Type B pancreatic cell (in vitro differentiated cells): ENCODE measurements around the gene A1BG. TPM values are rescaled to one million over a fixed set of nuclear protein-coding genes. Genes with fewer than 3 reads are reported as not detected.

Source experiments
- DNase-seq: peaks from one replicate; pipeline ENCODE4 v3.0.0; 2021; ENCODE audit warnings: mixed read lengths; ENCODE audit not compliant: unreplicated experiment; ENCODE audit errors: extremely low spot score
- H3K27ac Mint-ChIP-seq: 2 replicates; pipeline ENCODE4 v1.8.0; 2021; ENCODE audit warnings: mild to moderate bottlenecking, mixed read lengths
- H3K27me3 Mint-ChIP-seq: 2 replicates; pipeline ENCODE4 v1.8.0; 2021; ENCODE audit warnings: mixed read lengths
- H3K36me3 Mint-ChIP-seq: 2 replicates; pipeline ENCODE4 v1.8.0; 2021; ENCODE audit warnings: mixed read lengths
- H3K4me1 Mint-ChIP-seq: one replicate; pipeline ENCODE4 v1.8.0; 2021; ENCODE audit warnings: mixed read lengths; ENCODE audit not compliant: unreplicated experiment
- H3K4me3 Mint-ChIP-seq: 2 replicates; pipeline ENCODE4 v1.8.0; 2021; ENCODE audit warnings: mild to moderate bottlenecking, mixed read lengths
- H3K9me3 Mint-ChIP-seq: 2 replicates; pipeline ENCODE4 v1.8.0; 2021; ENCODE audit warnings: mixed read lengths
- total RNA-seq: library from RNA; stranded (reverse); gene quantifications from 2 replicates; pipeline ENCODE4 v1.2.1, GENCODE V29; 2021; ENCODE audit warnings: low replicate concordance
- TF ChIP-seq, protein P1 (sequence below): fragments of 200-600 bp; sonication (generic); conservative IDR thresholded peaks from 2 replicates; pipeline ENCODE4 v1.5.0; 2021; ENCODE audit warnings: antibody characterized with exemption, mild to moderate bottlenecking

The A1BG gene
- total RNA-seq, 1 donor from 2014 or later, result 11.7 TPM

DNA sequence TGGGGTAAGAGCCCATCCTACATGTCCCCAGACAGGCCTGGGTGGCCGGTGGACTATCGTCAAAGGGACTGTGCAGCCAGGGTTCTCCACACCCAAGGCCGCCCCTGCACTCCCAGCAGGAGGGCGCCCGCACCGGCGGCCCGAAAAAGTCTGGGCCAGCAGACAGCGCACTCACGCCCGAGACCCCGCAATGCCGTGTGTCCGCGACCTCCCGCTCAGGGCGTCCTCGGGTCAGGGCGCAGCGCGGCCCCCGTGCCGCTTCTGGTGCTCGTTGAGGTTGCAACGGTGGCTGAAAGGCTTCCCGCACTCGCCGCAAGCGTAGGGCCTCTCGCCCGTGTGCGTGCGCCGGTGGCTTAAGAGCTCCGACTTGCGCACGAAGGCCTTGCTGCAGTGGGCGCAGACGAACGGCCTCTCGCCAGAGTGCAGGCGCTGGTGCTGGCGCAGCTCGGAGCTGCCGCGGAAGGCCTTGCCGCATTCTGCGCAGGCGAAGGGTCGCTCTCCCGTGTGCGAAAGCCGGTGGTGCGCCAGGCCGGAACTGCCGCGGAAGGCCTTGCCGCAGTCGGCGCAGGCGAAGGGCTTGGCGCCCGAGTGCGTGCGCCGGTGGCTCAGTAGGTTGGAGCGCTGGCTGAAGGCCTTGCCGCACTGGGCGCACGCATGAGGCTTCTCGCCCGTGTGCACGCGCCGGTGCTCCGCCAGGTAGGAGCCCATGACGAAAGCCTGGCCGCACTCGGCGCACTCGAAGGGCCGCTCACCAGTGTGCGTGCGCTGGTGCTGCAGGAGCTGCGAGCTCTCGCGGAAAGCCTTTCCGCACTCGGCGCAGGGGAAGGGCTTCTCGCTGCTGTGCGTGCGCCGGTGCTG, 2.8 kb upstream of the A1BG start:
- no peaks in the 10 kb centered on the region for H3K36me3 Mint-ChIP-seq
- H3K4me3 Mint-ChIP-seq, result no peak overlapping the region
- no peaks in the 10 kb centered on the region for H3K4me1 Mint-ChIP-seq
- H3K9me3 Mint-ChIP-seq, result no peaks in the 10 kb centered on the region
- TF ChIP-seq, protein P1, sequence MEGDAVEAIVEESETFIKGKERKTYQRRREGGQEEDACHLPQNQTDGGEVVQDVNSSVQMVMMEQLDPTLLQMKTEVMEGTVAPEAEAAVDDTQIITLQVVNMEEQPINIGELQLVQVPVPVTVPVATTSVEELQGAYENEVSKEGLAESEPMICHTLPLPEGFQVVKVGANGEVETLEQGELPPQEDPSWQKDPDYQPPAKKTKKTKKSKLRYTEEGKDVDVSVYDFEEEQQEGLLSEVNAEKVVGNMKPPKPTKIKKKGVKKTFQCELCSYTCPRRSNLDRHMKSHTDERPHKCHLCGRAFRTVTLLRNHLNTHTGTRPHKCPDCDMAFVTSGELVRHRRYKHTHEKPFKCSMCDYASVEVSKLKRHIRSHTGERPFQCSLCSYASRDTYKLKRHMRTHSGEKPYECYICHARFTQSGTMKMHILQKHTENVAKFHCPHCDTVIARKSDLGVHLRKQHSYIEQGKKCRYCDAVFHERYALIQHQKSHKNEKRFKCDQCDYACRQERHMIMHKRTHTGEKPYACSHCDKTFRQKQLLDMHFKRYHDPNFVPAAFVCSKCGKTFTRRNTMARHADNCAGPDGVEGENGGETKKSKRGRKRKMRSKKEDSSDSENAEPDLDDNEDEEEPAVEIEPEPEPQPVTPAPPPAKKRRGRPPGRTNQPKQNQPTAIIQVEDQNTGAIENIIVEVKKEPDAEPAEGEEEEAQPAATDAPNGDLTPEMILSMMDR, result no peak
- no peak for DNase-seq
- H3K27ac Mint-ChIP-seq, result no peak overlapping the region
- H3K27me3 Mint-ChIP-seq, result no peaks in the 10 kb centered on the region

DNA sequence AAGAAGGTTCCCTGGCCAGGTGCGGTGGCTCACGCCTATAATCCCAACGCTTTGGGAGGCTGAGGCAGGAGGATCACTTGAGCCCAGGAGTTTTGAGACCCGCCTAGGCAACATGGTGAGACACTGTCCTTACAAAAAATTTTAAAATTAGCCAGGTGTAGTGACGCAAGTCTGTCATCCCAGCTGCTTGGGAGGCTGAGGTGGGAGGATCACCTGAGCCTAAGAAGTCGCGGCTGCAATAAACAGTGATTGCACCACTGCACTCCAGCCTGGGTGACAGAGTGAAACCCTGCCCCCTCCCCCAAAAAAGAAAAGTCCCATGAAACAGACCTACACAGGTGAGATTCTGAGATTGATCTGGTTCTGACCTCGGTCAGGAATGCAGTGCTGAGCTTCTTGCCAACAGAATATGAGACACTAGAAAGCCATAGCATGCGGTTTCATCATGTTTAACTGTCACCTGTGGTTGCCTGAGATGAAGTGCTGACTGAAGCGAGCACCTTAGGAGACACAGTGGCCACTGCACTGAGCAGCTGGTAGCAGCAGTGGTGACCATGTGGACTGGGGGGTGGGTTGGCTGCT, 2.0 kb upstream of the A1BG start:
- H3K36me3 Mint-ChIP-seq, result no peaks in the 10 kb centered on the region
- TF ChIP-seq, protein P1, result no peak
- no peak overlapping the region for H3K27ac Mint-ChIP-seq
- H3K27me3 Mint-ChIP-seq, result no peaks in the 10 kb centered on the region
- H3K9me3 Mint-ChIP-seq, result no peaks in the 10 kb centered on the region
- H3K4me3 Mint-ChIP-seq, result no peak overlapping the region
- no peak for DNase-seq
- no peaks in the 10 kb centered on the region for H3K4me1 Mint-ChIP-seq

DNA sequence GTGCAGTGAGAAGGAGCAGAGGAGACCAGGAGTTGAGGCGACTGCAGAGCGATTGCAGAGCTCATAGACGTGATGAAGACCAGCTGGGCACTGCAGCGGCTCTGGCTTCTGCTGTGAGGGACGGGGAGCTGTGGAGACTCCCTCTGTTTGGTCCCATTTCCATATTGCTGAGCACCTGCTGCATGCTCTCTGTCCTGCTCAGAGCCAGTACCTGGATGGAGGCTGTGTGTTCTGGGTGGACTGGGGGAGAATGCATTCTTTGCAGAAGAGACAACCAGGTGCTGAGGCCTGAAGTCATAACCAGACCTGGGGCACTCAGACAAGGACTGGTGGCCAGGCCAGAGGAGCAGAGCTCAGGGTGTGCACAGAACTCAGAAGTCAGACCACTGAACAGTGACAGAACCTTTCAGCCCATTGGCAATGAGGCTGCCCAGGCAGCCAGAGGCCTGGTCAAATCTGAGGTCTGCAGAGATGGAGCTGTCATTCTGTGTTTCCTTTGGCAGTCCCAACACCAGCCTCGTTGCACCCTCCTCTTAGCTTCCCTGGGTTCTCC, 1.3 kb upstream of the A1BG start:
- Mint-ChIP-seq H3K4me3 (no peak overlapping the region), H3K36me3 (no peaks in the 10 kb centered on the region), H3K4me1 (no peaks in the 10 kb centered on the region), H3K27ac (no peak overlapping the region), H3K27me3 (no peaks in the 10 kb centered on the region), H3K9me3 (no peaks in the 10 kb centered on the region)
- TF ChIP-seq, protein P1, result no peak
- no peak for DNase-seq

DNA sequence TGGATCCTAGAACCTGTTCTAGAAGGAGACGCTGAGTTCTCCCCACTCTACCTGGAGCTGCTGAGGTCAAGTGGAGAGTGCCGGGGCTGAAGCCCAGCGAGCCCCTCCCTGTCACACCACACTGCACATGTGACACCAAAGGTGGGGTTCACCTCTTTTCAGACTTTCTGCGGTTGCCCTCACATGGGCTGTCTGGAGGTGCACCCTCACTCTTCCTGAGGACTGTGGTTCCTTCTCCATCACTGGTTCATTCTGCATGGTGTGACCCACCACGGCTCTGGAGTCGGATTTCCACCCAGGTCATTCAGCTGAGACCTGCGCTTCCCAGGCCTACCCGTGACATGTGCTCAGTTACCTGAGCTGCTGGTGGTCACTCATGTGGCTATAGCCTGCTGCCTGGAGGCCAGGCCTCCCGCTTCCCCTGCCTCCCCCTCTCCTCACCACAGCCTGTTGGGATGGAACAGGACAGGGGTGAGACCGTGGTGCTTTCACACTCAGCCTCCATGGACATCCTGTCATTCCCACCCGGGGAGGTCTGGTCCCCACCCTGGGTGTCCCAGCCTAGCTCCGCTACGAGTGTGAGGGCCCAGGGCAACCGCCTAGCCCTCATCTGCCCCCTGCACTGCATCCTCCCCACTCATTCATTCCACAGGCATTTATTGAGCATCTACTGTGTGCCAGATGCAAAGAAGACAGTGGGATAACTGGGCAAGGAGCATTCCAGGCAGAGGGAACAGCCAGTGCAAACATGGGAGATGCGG, 605 bp upstream of the A1BG start:
- Mint-ChIP-seq H3K4me3 (no peak overlapping the region), H3K4me1 (no peaks in the 10 kb centered on the region), H3K9me3 (no peaks in the 10 kb centered on the region), H3K27me3 (no peaks in the 10 kb centered on the region), H3K27ac (no peak overlapping the region), H3K36me3 (no peaks in the 10 kb centered on the region)
- no peak for DNase-seq
- TF ChIP-seq, protein P1, result no peak

DNA sequence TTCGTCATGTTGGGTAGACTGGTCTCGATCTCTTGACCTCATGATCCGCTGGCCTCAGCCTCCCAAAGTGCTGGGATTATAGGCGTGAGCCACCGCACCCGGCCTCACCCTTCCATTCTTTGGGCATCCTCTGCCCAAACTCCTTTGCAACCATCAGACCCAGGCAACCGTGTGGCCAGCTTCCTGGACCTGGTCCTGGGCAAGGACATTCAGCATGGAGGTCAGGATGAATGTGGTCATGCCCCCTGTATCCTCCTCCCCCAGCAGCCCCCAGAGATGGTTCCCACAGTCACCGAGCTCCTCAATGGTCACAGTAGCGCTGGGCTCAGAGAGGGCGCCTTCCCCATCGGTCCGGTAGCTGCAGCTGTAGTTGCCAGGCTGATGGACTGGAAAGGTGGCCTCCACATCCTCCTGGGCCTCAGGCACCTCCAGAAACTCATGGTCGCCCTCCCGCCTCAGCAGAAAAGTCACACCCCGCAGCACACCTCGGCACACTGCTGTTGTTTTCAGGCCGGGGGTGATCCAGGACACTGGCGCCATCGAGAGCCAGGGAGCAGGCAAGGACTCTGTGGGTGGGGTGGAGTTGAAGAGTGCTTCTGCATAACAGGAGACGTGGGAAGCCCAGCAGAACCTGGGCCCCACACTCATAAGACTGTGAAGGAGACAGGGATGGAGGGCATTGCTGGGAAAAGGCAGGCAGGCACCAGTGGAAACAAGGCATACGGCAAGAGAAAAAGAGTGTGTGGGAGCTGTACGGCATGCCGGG, 1.1 kb downstream of the A1BG start:
- Mint-ChIP-seq H3K4me3 (no peak overlapping the region), H3K4me1 (peaks cover 4% of the 10 kb centered on the region), H3K9me3 (no peaks in the 10 kb centered on the region), H3K36me3 (no peaks in the 10 kb centered on the region), H3K27ac (no peak overlapping the region), H3K27me3 (peaks cover 12% of the 10 kb centered on the region)
- TF ChIP-seq, protein P1, result no peak
- no peak for DNase-seq
